Activated T-cell treated with anti-CD3 and anti-CD28 coated beads for 48 hours (primary cell): ENCODE results near the gene TRIM46.

Experiments
- DNase-seq: peaks from one replicate; pipeline ENCODE4 v3.0.0-alpha.2; 2020; ENCODE audit warnings: low read depth

Gene TRIM46

GRCh38 chr1:155172732-155173477, 744 bp upstream of the TRIM46 start, which contains the start of gene KRTCAP2:
Gene KRTCAP2, minus strand, starts transcription at chr1:155173304. Its CDS starts 80 bp downstream, at chr1:155173224.
- DNase-seq = peak; percentile 92

- DNase-seq = peak; percentile 48
Measured at GRCh38 chr1:155174324-155175280, 953 bp downstream of the TRIM46 start.

- DNase-seq = no peak
Measured at GRCh38 chr1:155175281-155175926, 1.8 kb downstream of the TRIM46 start.

GRCh38 chr1:155175927-155176371, 2.3 kb downstream of the TRIM46 start:
- DNase-seq = peak; percentile 15

- DNase-seq = peak; percentile 77
Measured at GRCh38 chr1:155176544-155177071, 3.0 kb downstream of the TRIM46 start.

- no peak for DNase-seq
Measured at GRCh38 chr1:155177192-155177917, 3.7 kb downstream of the TRIM46 start.

GRCh38 chr1:155177918-155178281, 4.3 kb downstream of the TRIM46 start:
- no peak for DNase-seq

GRCh38 chr1:155178441-155179111, 4.9 kb downstream of the TRIM46 start:
- DNase-seq = no peak

- DNase-seq = no peak
Measured at GRCh38 chr1:155179112-155180031, 5.7 kb downstream of the TRIM46 start.

GRCh38 chr1:155181371-155182051, 7.9 kb downstream of the TRIM46 start:
- no peak for DNase-seq

GRCh38 chr1:155182052-155182550, 8.5 kb downstream of the TRIM46 start:
- no peak for DNase-seq

- DNase-seq = no peak
Measured at GRCh38 chr1:155183775-155184221, 10.1 kb downstream of the TRIM46 start.

- no peak for DNase-seq
Measured at GRCh38 chr1:155184351-155184811, 10.7 kb downstream of the TRIM46 start.

- no peak for DNase-seq
Measured at GRCh38 chr1:155184835-155185782, 11.5 kb downstream of the TRIM46 start.

GRCh38 chr1:155185783-155186066, 12.1 kb downstream of the TRIM46 start:
- DNase-seq = no peak

- DNase-seq = no peak
Measured at GRCh38 chr1:155186067-155186793, 12.6 kb downstream of the TRIM46 start.
